ENCODE measurements around the gene MED29.

The MED29 gene

DNA sequence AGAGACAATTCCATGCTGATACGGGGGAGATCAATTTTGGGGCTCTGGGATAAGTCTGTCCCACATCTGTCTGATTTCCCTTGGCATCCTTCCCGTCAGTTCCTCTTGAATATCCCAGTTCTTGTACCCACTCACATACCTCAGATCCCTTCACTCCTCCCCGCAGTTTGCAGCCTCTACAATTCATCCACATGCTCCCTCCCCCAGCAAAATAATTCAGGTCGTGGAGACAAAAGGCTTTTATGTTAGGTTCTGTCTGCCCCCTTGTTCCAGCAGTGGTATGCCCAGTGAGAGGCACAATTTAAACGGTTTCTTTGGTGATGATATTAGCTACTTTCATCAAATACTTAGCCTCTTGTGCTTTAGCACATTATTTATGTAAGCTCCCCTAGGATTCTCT lies 35.0 kb downstream of the MED29 start:
- Histone ChIP-seq H3K9me3 (ENCODE audit: control insufficient read depth in 1 of 2, low read length in 2 of 2) (no peaks in the 10 kb centered on the region), H3K36me3 (ENCODE audit: control insufficient read depth in 1 of 2, insufficient read depth in 2 of 2, low read length in 2 of 2) (peaks cover 4 to 26% of the 10 kb centered on the region in 2 donors), H3K4me1 (ENCODE audit: control insufficient read depth in 1 of 2, insufficient read depth in 2 of 2, low read length in 2 of 2) (peaks cover 0 to 14% of the 10 kb centered on the region in 2 donors), H3K27ac (ENCODE audit: low read length) (no peak overlapping the region), H3K4me3 (ENCODE audit: low read depth in 1 of 2, low read length in 2 of 2) (no peak overlapping the region), H3K27me3 (ENCODE audit: low read depth, low read length) (no peaks in the 10 kb centered on the region)

DNA sequence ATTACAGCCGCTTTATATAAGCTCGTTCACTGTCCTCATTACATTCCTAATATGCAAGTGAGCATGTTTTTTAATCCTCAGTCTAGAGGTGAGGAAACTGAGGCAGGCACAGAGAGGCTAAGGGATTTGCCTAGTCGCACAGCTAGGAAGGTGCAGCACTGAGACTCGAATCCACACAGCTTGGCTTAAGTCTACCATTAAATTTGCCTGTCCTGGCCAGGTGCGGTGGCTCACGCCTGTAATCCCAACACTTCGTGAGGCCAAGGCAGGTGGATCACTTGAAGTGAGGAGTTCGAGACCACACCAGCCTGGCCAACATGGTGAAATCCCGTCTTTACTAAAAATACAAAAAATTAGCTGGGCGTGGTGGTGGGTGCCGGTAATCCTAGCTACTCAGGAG lies 36.5 kb downstream of the MED29 start:
- Histone ChIP-seq H3K9me3 (ENCODE audit: control insufficient read depth in 1 of 2, low read length in 2 of 2) (no peaks in the 10 kb centered on the region), H3K4me1 (ENCODE audit: control insufficient read depth in 1 of 2, insufficient read depth in 2 of 2, low read length in 2 of 2) (peaks cover 0 to 14% of the 10 kb centered on the region in 2 donors), H3K4me3 (ENCODE audit: low read depth in 1 of 2, low read length in 2 of 2) (no peak overlapping the region), H3K36me3 (ENCODE audit: control insufficient read depth in 1 of 2, insufficient read depth in 2 of 2, low read length in 2 of 2) (peaks cover 4 to 20% of the 10 kb centered on the region in 2 donors), H3K27ac (ENCODE audit: low read length) (no peak overlapping the region), H3K27me3 (ENCODE audit: low read depth, low read length) (no peaks in the 10 kb centered on the region)

DNA sequence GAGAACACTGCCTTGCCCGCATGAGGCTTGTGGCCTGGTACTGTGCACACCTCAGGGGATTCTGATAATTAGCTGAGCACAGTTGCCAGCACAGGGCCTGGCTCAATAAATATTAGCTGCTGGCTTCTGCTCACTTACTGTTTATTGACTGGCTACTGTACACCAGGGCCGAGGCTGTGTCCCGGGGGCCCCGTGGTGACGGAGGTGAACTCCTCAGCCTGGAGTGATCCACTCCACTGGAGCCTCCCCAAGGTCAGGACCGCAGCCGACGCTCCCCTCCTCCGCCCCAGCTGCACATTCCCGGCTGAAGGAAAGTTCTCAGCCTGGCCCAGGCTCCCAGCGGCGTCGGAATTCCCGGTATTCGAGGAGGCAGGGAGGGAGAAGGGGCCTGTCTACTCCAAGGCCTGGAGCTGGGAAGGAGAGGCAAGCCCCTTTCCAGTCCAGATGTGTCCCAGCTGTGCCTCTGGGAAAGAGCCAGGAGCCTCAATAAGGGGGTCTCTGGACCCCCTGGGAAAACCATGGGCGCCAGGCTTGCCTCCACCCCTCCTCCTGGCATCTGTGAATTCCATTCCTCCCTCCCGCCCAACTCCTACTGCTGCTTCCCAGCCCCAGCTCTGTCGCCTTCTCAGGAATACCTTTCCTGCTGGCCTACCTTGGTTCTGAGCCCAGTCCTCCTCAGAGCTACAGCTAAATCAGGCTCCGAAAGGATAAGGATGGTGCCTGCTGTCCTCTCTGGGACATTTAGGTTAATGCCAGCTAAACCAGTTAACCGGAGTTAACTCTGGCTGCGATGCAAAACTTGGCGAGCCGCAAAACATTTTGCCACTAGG lies 37.3 kb downstream of the MED29 start:
- peak overlapping the region in 1 of 2 donors; percentile 12 for H3K4me3 ChIP-seq (ENCODE audit: low read depth in 1 of 2, low read length in 2 of 2)
- H3K4me1 ChIP-seq (ENCODE audit: control insufficient read depth in 1 of 2, insufficient read depth in 2 of 2, low read length in 2 of 2), result peaks cover 0 to 14% of the 10 kb centered on the region in 2 donors

DNA sequence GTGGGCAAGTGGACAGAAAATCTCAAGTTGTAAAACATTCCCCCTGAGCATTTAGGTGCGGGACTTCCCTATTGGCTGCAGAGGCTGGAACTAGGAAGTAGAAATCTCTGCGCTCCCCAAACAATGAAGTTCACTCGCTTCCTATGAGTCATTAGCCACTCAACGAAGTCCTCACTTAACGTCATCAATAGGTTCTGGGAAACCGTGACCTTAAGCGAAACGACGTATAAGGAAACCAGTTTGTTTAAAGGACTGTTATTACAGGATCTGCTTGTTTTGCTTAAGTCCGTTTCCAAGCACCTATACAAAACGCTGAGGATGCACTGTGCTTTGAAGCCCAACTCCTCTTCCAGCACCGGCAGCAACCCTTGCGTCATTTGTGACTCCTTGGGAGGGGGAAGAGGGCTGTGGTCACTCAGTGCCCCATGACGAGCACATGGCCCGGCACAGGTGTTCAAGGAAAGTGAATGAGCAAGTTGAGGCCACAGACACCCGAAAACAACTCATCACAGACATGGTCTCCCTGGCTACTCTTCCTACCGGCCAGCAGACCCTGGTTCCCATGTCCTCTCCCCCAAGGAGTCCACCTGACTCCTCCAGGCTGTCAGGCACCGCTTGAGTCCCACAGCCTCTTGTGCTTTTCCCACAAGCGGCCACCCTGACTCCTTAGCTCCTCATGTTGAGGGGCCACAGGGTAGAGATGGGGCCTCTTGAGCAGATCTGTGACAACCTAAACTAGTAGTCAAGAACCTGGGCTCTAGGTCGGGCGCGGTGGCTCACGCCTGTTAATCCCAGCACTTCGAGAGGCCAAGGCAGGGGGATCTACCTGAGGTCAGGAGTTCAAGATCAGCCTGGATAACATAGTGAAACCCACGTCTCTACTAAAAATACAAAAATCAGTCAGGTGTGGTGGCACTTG lies 39.8 kb downstream of the MED29 start:
- Histone ChIP-seq H3K4me1 (ENCODE audit: control insufficient read depth in 1 of 2, insufficient read depth in 2 of 2, low read length in 2 of 2) (peaks cover 12 to 31% of the 10 kb centered on the region in 2 donors), H3K27ac (ENCODE audit: low read length) (peak overlapping the region; percentile 53), H3K9me3 (ENCODE audit: control insufficient read depth in 1 of 2, low read length in 2 of 2) (no peaks in the 10 kb centered on the region), H3K36me3 (ENCODE audit: control insufficient read depth in 1 of 2, insufficient read depth in 2 of 2, low read length in 2 of 2) (peaks cover 19 to 21% of the 10 kb centered on the region in 2 donors), H3K27me3 (ENCODE audit: low read depth, low read length) (no peaks in the 10 kb centered on the region), H3K4me3 (ENCODE audit: low read depth in 1 of 2, low read length in 2 of 2) (no peak overlapping the region)

More for the DNA sequence above, 37.3 kb downstream of the MED29 start:
- no peaks in the 10 kb centered on the region for H3K9me3 ChIP-seq (ENCODE audit: control insufficient read depth in 1 of 2, low read length in 2 of 2)
- peaks cover 12 to 20% of the 10 kb centered on the region in 2 donors for H3K36me3 ChIP-seq (ENCODE audit: control insufficient read depth in 1 of 2, insufficient read depth in 2 of 2, low read length in 2 of 2)
- no peaks in the 10 kb centered on the region for H3K27me3 ChIP-seq (ENCODE audit: low read depth, low read length)
- peak overlapping the region; percentile 80 for H3K27ac ChIP-seq (ENCODE audit: low read length)

DNA sequence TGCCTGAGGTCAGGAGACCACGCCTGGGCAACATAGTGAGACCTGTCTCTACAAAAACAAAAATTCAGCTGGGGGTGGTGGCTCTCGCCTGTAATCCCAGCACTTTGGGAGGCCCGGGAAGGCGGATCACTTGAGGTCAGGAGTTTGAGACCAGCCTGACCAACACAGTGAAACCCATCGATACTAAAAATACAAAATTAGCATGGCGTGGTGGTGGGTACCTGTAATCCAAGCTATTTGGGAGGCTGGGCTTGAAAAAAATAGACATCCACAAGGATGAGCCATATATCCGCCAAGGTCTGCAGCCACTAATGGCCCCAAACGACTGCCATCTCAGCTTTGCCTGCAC lies 41.5 kb downstream of the MED29 start:
- Histone ChIP-seq H3K36me3 (ENCODE audit: control insufficient read depth in 1 of 2, insufficient read depth in 2 of 2, low read length in 2 of 2) (peaks cover 19 to 21% of the 10 kb centered on the region in 2 donors), H3K4me1 (ENCODE audit: control insufficient read depth in 1 of 2, insufficient read depth in 2 of 2, low read length in 2 of 2) (peaks cover 16 to 31% of the 10 kb centered on the region in 2 donors), H3K27ac (ENCODE audit: low read length) (no peak overlapping the region), H3K9me3 (ENCODE audit: control insufficient read depth in 1 of 2, low read length in 2 of 2) (no peaks in the 10 kb centered on the region), H3K27me3 (ENCODE audit: low read depth, low read length) (no peaks in the 10 kb centered on the region), H3K4me3 (ENCODE audit: low read depth in 1 of 2, low read length in 2 of 2) (no peak overlapping the region)

DNA sequence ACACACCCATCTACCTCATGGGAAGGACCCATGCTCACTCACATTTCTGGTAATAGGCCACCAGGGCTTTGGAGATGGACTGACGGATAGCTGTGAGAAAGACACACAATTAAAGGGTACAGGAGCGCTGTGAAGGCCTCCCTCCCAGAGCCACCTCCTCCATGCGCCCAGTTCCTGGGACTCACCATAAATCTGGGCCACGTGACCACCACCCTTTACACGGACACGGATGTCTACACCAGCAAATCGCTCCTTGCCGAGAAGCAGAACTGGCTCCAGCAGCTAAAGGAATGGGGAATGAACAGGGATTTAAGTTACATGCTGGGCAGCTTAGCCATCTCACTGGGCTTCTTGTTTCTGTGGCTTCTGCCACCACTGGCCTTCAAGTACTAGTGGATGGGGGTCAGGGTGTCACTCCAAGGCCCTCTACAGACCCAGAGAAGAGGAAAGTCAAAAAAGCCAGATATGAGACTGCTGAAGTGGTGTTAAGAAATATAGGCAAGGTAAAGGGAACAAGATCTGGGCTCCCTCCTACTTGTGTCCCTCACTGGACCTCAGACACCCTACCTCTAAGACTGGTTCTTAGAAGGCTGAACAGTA lies 42.4 kb downstream of the MED29 start:
- Histone ChIP-seq H3K4me3 (ENCODE audit: low read depth in 1 of 2, low read length in 2 of 2) (peak overlapping the region in 1 of 2 donors; percentile 91), H3K9me3 (ENCODE audit: control insufficient read depth in 1 of 2, low read length in 2 of 2) (no peaks in the 10 kb centered on the region), H3K27me3 (ENCODE audit: low read depth, low read length) (no peaks in the 10 kb centered on the region), H3K4me1 (ENCODE audit: control insufficient read depth in 1 of 2, insufficient read depth in 2 of 2, low read length in 2 of 2) (peaks cover 16 to 25% of the 10 kb centered on the region in 2 donors), H3K36me3 (ENCODE audit: control insufficient read depth in 1 of 2, insufficient read depth in 2 of 2, low read length in 2 of 2) (peaks cover 19 to 21% of the 10 kb centered on the region in 2 donors), H3K27ac (ENCODE audit: low read length) (peak overlapping the region; percentile 72)

DNA sequence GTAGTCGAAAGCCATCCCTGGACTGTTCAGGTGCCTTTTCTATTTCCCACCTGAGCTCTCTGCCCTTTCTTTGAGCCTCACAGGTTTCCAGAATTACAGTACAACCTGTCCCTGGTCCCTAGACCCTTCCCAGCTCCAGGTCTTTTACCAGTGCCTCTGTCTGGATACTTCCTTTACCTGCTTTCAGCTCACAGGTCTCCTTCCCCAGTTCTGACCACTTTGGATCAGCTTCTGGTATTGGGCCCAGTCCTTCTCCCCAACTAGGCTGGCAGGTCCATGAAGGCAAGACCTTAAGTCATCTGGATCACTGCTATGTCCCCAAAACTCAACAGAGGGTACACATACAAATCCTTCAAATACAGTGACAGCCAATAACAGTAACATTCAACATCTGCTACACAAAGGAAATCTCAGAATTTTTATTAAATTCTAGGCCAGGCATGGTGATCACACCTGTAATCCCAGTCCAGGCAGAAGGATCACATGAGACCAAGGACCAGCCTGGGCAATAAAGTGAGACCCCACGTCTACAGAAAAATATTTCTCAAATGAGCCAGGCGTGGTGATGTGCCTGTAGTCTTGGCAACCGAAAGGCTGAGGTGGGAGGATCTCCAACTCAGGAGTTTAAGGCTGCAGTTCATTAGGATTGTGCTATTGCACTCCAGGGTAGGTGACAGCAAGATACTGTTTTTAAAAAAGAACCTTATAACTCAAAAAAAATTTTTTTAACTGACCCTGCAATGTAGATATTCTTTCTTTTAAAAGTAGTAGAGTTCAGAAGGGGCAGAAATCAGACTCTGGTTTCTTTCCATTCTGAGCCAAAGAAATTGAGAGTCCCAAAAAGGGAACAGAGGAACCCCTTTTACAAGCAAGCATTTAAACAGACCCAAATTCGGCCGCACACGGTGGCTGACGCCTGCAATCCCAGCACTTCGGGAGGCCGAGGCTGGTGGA lies 43.2 kb downstream of the MED29 start:
- Histone ChIP-seq H3K27me3 (ENCODE audit: low read depth, low read length) (no peaks in the 10 kb centered on the region), H3K36me3 (ENCODE audit: control insufficient read depth in 1 of 2, insufficient read depth in 2 of 2, low read length in 2 of 2) (peaks cover 19 to 21% of the 10 kb centered on the region in 2 donors), H3K9me3 (ENCODE audit: control insufficient read depth in 1 of 2, low read length in 2 of 2) (no peaks in the 10 kb centered on the region), H3K4me1 (ENCODE audit: control insufficient read depth in 1 of 2, insufficient read depth in 2 of 2, low read length in 2 of 2) (peaks cover 16 to 17% of the 10 kb centered on the region in 2 donors), H3K4me3 (ENCODE audit: low read depth in 1 of 2, low read length in 2 of 2) (peak overlapping the region; percentile 91 to 96), H3K27ac (ENCODE audit: low read length) (peak overlapping the region; percentile 72)

DNA sequence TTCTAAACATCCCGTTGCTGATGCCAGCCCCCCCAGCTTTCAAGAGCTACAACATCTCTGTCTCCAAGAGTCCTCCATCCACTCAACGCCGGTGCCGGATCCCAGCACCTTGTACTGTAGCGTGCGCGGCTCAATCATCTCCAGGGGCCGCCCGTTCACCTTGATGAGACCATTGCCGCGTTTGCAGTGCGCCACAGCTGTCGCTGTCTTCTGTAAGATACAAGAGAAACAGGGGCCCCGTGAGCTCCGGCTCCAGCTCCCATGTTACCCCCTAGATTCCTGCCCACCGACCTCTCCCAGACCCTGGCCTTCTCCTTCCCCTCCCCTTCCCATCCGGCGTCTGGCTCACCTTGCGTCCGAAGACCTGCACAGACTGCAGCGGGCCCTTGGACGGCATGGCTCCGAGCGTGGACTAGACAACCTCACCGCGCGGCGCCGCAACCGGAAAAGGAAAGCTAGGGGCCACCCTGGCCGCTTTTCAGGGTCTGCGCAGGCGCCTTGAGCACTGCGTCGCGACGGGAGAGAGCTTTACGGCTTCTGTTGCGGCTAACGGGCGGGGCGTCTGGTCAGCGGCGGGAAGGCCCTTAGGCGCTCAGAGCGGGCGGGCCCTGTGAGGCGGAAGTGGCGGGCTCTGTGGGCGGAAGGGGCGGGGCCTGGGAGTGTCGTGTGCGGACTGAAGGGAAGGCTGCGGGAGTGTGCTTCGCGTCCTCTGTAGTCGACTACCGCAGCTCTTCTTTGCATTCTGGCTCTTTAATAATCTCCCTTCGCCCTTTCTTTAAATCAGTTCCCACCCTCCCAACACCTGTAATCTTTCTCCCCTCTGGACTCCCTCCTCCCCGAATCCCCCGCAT lies 44.5 kb downstream of the MED29 start, which contains the start of gene RPS16:
Gene RPS16 (minus strand): TSS at position 451 of the 851 bp plus-strand sequence. CDS start 54 bp downstream, at position 397.
- no peaks in the 10 kb centered on the region for H3K27me3 ChIP-seq (ENCODE audit: low read depth, low read length)
- H3K36me3 ChIP-seq (ENCODE audit: control insufficient read depth in 1 of 2, insufficient read depth in 2 of 2, low read length in 2 of 2), result peaks cover 19 to 21% of the 10 kb centered on the region in 2 donors
- peaks cover 16 to 23% of the 10 kb centered on the region in 2 donors for H3K4me1 ChIP-seq (ENCODE audit: control insufficient read depth in 1 of 2, insufficient read depth in 2 of 2, low read length in 2 of 2)
- peak within 1 kb of the TSS; percentile 91 to 96 for H3K4me3 ChIP-seq (ENCODE audit: low read depth in 1 of 2, low read length in 2 of 2)
- peak within 1 kb of the TSS; percentile 95 for H3K27ac ChIP-seq (ENCODE audit: low read length)
- H3K9me3 ChIP-seq (ENCODE audit: control insufficient read depth in 1 of 2, low read length in 2 of 2), result no peaks in the 10 kb centered on the region

DNA sequence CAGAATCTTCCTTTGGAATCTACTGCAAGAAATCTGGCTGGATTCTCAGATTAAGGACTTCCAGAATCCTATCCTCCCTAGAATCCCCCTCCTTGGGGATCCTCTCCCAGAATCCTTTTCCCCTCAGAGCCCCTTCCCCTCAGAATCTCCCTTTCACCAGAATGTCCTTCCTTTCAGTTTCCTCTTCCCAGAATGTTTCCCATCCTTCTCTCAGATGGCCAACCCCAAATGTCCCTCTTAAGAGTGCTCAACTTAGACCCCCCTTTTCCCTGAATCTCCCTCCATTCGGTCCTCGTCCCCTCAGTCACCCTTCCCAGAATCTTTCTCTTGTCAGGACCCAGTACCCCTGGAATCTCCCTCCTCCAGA lies 45.2 kb downstream of the MED29 start:
- H3K27me3 ChIP-seq (ENCODE audit: low read depth, low read length), result no peaks in the 10 kb centered on the region
- H3K9me3 ChIP-seq (ENCODE audit: control insufficient read depth in 1 of 2, low read length in 2 of 2), result no peaks in the 10 kb centered on the region
- peaks cover 16 to 23% of the 10 kb centered on the region in 2 donors for H3K4me1 ChIP-seq (ENCODE audit: control insufficient read depth in 1 of 2, insufficient read depth in 2 of 2, low read length in 2 of 2)
- peak overlapping the region; percentile 87 for H3K27ac ChIP-seq (ENCODE audit: low read length)
- peak overlapping the region; percentile 91 to 96 for H3K4me3 ChIP-seq (ENCODE audit: low read depth in 1 of 2, low read length in 2 of 2)
- peaks cover 19 to 21% of the 10 kb centered on the region in 2 donors for H3K36me3 ChIP-seq (ENCODE audit: control insufficient read depth in 1 of 2, insufficient read depth in 2 of 2, low read length in 2 of 2)

Data from muscle layer of duodenum (tissue), 2 donors.